Measurements from ENCODE around the gene HEXIM1. TPM values are rescaled to one million over a fixed set of nuclear protein-coding genes. Genes with fewer than 3 reads are reported as not detected.

HEXIM1 gene
- total RNA-seq, 6 donors from 2014 or later = 19.9 to 43.8 (median 32.3) TPM

DNA sequence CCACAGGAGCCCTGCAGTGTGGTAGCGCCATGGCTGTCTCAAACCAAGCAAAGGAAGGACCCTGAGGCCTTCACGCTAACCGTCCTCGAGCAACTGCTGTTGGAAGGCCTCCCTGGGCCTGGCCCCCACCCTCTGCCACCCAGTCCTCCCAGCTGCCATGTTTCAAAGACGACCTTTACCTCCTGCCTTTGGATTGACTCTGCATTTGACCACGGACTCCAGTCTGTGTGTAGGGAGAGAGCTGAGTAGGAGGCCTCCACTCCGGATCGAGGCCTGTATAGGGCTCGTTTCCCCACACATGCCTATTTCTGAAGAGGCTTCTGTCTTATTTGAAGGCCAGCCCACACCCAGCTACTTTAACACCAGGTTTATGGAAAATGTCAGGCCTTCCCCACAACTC lies 40.2 kb upstream of the HEXIM1 start:
- Histone ChIP-seq H3K9me3 (no peaks in the 10 kb centered on the region), H3K4me3 (no peak overlapping the region), H3K4me1 (no peaks in the 10 kb centered on the region), H3K27me3 (no peaks in the 10 kb centered on the region), H3K27ac (no peak overlapping the region), H3K36me3 (peaks cover 27 to 68% (median 55%) of the 10 kb centered on the region in 4 donors)
- 71 to 83% methylated on average over 7 to 9 of the region's 9 CpGs for WGBS, 2 donors
- ATAC-seq (ENCODE audit: low FRiP score in 2 of 2) (no peak), DNase-seq (no peak)
- TF ChIP-seq, protein P1, sequence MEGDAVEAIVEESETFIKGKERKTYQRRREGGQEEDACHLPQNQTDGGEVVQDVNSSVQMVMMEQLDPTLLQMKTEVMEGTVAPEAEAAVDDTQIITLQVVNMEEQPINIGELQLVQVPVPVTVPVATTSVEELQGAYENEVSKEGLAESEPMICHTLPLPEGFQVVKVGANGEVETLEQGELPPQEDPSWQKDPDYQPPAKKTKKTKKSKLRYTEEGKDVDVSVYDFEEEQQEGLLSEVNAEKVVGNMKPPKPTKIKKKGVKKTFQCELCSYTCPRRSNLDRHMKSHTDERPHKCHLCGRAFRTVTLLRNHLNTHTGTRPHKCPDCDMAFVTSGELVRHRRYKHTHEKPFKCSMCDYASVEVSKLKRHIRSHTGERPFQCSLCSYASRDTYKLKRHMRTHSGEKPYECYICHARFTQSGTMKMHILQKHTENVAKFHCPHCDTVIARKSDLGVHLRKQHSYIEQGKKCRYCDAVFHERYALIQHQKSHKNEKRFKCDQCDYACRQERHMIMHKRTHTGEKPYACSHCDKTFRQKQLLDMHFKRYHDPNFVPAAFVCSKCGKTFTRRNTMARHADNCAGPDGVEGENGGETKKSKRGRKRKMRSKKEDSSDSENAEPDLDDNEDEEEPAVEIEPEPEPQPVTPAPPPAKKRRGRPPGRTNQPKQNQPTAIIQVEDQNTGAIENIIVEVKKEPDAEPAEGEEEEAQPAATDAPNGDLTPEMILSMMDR (IDR thresholded peaks at IDR 0.05) = no peak
- TF ChIP-seq POLR2A (IDR thresholded peaks at IDR 0.05) = no peak
- no peak for TF ChIP-seq POLR2AphosphoS5 (IDR thresholded peaks at IDR 0.05)

DNA sequence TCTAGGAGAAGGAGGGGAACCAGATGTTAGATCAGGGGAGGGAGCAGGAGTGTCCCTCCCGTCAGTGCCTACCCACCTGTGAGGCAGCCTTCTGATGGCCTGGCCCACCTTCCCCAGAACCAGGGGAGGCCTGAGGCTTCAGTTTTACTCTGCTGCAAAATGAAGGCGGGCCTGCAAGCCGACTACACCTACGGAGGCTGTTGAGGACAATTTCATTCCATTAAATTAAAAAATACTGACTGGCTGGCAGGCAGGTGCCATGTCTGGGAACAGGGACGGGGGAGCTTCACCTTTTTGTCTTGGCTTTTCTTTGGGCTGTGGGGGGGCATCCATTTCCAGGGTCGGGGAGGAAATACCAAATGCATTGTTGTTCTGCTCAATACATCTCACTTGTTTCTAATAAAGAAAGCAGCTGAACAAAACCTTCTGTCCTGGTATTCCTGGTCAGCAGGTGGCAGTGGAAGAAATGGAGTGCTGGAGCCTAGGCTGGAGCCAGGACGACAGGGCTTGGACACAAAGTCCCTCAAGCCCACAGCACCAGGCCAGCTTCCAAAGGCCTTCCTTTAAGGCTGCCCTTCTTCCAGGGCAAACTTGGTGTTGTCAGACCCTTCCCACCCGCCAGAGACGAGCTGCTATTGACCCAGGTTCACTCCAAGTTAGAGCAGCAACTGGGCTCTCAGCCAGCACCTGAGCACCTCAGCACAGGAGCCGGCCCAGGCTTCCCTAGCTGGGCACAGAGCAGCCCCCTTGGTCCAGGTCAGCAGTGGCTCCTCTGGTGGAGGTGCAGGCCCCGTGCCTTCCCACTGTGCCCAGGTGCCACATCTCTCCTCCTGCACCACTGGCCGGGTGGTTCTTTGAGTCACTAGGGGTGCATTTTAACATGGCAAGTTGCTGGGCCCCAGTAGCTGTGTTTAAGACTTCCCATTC lies 39.4 kb upstream of the HEXIM1 start:
- H3K27ac ChIP-seq = no peak overlapping the region
- H3K9me3 ChIP-seq = no peaks in the 10 kb centered on the region
- no peak for DNase-seq
- no peak for ATAC-seq (ENCODE audit: low FRiP score in 2 of 2)
- no peak overlapping the region for H3K4me3 ChIP-seq
- no peak for TF ChIP-seq EP300 (IDR thresholded peaks at IDR 0.05)
- no peak for TF ChIP-seq POLR2A (IDR thresholded peaks at IDR 0.05)
- TF ChIP-seq, protein P1 (IDR thresholded peaks at IDR 0.05) = no peak
- TF ChIP-seq POLR2AphosphoS5 (IDR thresholded peaks at IDR 0.05) = no peak
- WGBS, 2 donors = 69 to 71% methylated on average over 9 to 10 of the region's 12 CpGs
- peaks cover 19 to 68% (median 47%) of the 10 kb centered on the region in 4 donors for H3K36me3 ChIP-seq
- H3K27me3 ChIP-seq = no peaks in the 10 kb centered on the region
- no peaks in the 10 kb centered on the region for H3K4me1 ChIP-seq

DNA sequence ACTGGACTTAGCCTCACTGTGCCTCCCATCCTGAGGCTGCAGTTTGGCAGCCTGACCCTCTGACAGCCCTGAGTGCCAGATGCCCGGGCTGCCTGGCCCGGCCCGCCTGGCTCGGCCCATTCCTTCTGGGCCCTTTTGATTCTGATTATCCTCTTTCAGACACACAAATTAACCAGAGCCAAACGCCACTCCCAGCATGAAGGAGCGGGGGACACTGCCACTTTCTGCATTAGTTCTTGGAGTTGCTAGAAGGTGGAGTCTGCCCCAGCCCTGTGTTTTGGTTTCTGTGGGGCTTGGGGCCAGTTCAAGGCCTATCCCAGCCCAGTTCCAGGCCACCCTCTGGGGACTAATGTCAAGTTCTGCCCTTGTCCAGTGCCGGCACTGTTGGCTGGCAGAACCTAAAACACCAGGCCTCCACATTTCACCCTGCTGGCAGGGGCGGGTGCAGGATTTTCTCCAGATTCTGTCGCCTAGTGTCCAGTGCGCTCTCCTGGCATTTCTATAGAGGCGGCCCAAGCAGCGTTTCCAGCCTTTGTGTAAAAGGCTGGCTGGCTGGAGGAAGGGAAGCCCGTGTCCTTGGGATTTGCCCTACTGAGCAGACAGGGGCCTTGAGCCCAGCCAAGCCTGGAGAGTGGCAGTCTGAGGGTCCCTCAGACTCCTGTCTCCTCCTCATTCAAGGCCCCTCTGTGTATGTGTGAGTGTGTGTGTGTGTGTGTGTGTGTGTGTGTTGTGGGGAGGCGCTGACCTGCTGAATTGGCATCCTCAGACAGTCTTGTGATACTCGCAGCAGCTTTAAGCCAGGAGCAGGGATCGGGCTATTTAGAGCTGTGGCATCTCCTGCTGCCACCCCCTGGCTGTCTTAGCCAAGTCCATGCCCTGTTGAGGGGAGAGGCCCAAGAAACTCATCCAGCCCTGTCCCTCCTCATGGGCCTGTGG lies 37.3 kb upstream of the HEXIM1 start:
- H3K9me3 ChIP-seq = no peaks in the 10 kb centered on the region
- DNase-seq = no peak
- peaks cover under 1 to 59% (median 26%) of the 10 kb centered on the region in 4 donors for H3K36me3 ChIP-seq
- 76 to 81% methylated on average over 14 to 16 of the region's 16 CpGs for WGBS, 2 donors
- H3K27ac ChIP-seq = peak overlapping the region in 2 of 4 donors; percentile 13 to 27
- no peak overlapping the region for H3K4me3 ChIP-seq
- H3K27me3 ChIP-seq = no peaks in the 10 kb centered on the region
- H3K4me1 ChIP-seq = no peaks in the 10 kb centered on the region
- TF ChIP-seq, protein P1 (IDR thresholded peaks at IDR 0.05) = no peak
- TF ChIP-seq EP300 (IDR thresholded peaks at IDR 0.05) = no peak
- ATAC-seq (ENCODE audit: low FRiP score in 2 of 2) = no peak

DNA sequence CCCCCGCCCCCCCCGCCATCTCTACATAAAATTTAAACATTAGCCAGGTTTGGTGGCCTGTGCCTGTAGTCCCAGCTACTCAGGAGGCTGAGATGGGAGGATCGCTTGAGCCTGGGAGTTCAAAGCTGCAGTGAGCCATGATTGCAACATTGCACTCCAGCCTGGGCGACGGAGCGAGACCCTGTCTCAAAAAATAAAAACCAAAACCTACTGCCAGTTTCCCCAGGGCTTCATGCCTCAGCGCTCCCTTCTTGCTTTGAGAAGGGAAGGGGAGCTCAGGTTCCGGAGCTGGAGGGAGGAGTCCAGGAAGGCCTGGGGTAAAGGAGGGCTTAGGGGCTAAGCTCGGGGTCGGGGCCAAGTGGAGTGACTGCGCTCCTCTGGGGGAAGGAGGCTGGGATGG lies 36.4 kb upstream of the HEXIM1 start:
- WGBS, 2 donors = 91 to 92% methylated on average over 11 of the region's 11 CpGs
- TF ChIP-seq, protein P1 (IDR thresholded peaks at IDR 0.05) = no peak
- no peak for TF ChIP-seq POLR2A (IDR thresholded peaks at IDR 0.05)
- no peak for TF ChIP-seq EP300 (IDR thresholded peaks at IDR 0.05)
- TF ChIP-seq POLR2AphosphoS5 (IDR thresholded peaks at IDR 0.05) = no peak
- no peak for DNase-seq
- Histone ChIP-seq H3K4me1 (no peaks in the 10 kb centered on the region), H3K4me3 (no peak overlapping the region), H3K9me3 (no peaks in the 10 kb centered on the region), H3K27me3 (no peaks in the 10 kb centered on the region), H3K27ac (no peak overlapping the region), H3K36me3 (peaks cover 0 to 52% (median 17%) of the 10 kb centered on the region in 4 donors)
- no peak for ATAC-seq (ENCODE audit: low FRiP score in 2 of 2)

Measured in upper lobe of left lung (tissue), 6 donors.